GM18951 (cell line): ENCODE measurements around the gene MCCC1.
"Not testable (repeated sequence)": the region's sequence is repeated elsewhere in the genome, so short reads cannot be mapped to it uniquely, and the experiment has no call there.

ENCODE experiments used
- POLR2A ChIP-seq: IDR thresholded peaks from 4 replicates; pipeline ENCODE4 v1.6.1; 2011; ENCODE audit warnings: mild to moderate bottlenecking; ENCODE audit not compliant: insufficient read length, insufficient read depth; ENCODE audit errors: extremely low read depth
- in situ Hi-C: fragments of 300-500 bp; cut with MboI; formaldehyde crosslinking; loops from one replicate; pipeline ENCODE4 v1.12.0; 2022; ENCODE audit warnings: low sequenced_read_pairs, mixed read lengths, inconsistent platforms; ENCODE audit not compliant: unreplicated experiment

MCCC1 gene

DNA sequence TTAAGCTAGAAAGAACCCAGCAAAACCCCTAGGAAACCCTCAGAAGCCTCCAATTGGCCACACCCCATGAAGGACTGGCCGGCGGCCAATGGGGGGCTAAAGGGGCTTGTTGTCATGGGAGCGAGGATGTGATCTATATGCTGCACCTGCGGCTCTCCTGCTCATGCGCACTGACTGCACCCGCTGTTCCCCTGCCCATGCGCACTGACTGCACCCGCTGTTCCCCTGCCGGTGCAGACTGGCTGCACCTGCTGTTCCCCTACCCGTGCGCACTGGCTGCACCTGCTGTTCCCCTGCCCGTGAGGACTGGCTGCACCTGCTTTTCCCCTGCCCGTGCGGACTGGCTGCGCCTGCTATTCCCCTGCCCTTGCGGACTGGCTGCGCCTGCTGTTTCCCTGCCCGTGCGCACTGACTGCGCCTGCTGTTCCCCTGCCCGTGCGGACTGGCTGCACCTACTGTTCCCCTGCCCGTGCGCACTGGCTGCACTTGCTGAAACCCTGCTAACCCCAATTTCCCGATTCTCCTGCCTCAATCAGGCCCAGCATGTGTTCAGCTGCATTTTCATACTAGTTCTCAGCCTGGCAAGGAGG is 16.8 kb upstream of the MCCC1 start:
- TF ChIP-seq POLR2A, result no peak
- in situ Hi-C loops, result no loop called here

DNA sequence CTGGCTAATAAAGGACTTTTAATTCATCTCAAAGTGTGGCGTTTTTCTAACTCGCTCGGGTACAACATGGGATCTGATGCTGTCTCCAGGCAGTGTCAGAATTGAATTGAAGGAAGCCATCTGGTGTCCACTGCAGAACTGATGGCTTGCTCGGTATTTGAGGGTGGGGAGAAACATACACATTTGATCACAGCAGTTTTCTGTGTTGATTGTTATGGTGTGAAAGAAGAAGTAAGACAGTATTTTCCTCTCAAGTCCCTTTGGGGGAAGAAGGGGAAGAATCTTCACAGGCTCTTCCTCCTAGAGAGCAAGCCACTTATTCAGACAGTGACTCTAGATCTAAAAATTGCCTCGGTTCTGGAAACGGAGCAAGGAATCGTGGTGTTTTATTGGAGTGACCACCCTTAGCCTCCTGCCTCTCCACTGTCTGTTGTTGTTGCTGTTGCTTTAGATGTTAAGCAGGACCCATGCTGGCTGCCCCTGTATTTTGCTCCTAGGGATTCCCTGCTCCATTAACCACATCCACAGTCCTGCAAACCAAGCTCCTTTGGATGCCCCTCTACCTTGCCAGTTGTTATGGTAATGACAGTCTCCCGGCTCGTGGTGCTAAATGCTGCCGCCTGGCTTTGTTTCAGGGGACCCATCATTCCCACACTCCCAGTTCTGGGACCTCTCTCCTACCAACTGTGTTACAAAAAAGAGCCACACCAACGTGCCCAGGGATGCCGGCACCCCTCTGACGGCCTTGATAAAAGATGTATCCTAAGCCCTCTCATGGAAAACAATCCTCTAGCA is 15.3 kb upstream of the MCCC1 start:
- in situ Hi-C loops, result no loop called here
- no peak for TF ChIP-seq POLR2A

DNA sequence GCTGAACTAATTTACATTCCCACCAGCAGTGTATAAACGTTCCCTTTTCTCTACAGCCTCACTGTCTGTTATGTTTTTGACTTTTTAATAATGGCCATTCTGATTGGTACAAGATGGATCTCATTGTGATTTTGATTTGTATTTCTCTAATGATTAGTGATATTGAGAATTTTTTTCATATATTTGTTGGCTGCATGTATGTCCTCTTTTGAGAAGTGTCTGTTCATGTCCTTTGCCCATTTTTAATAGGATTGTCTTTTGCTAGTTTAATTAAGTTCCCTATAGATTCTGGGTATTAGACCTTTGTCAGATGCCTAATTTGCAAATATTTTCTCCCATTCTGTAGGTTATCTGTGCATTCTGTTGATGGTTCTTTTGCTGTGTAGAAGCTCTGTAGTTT is 10.6 kb upstream of the MCCC1 start:
- in situ Hi-C loops, result not testable (repeated sequence)

DNA sequence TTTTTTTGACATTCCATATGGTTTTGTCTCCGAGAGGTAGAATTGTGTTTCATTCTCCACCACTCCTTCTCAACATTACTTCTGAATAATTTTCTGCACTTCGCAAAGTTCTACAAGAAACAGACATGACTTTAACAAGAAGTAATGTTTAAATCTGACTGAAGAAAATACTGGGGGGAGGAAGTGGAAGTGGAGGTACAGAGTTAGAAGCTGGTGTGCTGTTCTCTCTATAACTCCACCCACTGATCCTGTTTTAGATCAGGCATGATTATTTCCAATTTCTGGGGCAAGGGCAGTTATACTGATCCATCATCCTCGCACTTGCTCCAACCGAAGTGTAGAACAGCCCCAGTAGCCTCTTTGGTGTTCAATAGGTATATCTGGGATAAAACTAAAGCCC is 9.2 kb upstream of the MCCC1 start:
- in situ Hi-C loops, result no loop called here
- TF ChIP-seq POLR2A, result no peak

DNA sequence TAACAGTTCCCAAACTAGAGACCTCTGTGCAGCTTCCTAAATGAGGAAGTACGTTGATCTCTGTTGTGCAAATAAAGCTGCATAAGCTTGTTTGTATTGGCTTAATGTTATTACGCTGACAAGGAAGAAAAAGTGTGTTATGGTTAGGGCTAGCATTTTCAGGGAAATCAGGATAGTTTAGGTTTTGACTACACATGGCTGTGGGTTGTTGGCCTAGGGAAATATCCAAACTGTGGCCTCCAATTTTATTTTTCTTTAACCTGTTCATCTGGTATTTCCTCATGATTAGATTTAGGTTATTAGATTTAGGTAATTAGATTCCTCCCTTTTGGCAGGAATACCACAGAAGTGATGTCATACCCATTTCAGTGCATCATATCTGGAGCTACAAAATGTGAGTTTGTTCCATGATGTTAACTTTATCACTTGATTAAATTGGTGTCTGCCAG is 8.7 kb upstream of the MCCC1 start:
- in situ Hi-C loops, result no loop called here
- no peak for TF ChIP-seq POLR2A

DNA sequence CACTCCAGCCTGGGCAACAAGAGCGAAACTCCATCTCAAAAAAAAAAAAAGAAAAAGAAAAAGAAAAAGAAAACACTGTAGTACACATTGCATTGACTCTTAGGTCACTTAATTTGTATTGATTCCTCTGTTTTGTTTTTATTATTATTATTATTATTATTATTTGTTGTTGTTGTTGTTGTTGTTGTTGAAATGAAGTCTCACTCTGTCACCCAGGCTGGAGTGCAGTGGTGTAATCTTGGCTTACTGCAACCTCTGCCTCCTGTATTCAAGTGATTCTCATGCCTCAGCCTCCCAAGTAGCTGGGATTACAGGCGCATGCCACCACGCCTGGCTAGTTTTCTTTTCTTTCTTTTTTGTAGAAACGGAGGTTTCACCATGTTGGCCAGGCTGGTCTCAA is 8.1 kb upstream of the MCCC1 start:
- in situ Hi-C loops, result not testable (repeated sequence)

DNA sequence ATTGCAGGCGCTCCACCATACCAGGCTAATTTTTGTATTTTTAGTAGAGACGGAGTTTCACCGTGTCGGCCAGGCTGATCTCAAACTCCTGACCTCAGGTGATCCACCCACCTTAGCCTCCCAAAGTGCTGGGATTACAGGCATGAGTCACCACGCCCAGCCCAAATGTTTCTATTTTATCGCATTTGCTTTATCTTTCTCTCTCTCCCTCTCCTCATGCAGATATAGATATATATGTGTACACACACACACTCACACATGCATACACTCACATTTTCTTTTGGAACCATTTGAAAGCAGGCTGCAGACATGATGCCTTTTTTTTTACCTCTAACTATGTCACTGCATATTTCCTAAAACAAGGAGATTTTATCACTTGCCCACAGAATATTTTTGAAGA is 7.3 kb upstream of the MCCC1 start:
- in situ Hi-C loops, result no loop called here

DNA sequence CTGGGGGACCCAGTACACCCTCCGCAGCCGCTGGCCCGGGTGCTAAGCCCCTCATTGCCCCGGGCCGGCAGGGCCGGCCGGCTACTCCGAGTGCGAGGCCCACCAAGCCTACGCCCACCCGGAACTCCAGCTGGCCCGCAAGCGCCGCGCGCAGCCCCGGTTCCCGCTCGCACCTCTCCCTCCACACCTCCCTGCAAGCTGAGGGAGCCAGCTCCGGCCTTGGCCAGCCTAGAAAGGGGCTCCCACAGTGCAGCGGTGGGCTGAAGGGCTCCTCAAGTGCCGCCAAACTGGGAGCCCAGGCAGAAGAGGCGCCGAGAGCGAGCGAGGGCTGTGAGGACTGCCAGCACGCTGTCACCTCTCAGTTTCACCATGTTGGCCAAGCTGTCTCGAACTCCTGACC is 4.7 kb upstream of the MCCC1 start:
- in situ Hi-C loops, result not testable (repeated sequence)

More for the DNA sequence above, 7.3 kb upstream of the MCCC1 start:
- no peak for TF ChIP-seq POLR2A

DNA sequence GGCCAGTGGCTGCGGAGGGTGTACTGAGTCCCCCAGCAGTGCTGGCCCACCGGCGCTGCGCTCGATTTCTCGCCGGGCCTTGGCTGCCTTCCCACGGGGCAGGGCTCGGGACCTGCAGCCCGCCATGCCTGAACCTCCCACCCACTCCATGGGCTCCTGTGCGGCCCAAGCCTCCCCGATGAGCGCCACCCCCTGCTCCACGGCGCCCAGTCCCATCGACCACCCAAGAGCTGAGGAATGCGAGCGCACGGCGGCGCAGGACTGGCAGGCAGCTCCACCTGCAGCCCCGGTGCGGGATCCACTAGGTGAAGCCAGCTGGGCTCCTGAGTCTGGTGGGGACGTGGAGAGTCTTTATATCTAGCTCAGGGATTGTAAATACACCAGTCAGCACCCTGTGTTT is 1.7 kb upstream of the MCCC1 start:
- in situ Hi-C loops, result not testable (repeated sequence)

DNA sequence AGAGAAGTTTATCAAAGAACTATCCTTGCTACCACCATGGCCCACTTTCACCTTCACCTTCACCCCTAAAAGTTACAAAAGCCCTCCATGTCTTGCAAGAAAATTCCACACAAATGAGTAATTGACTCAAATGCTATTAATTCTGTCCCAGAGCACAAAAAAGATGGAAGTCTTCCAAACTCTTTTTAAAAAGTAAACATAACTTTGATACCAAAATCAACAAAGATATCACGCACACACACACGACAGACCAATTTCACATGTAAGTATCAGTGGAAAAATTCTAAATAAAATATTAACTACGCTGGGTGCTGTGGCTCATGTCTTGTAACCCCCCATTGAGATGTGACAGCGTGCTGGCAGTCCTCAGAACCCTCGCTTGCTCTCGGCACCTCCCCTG is 1.1 kb upstream of the MCCC1 start:
- no peak for TF ChIP-seq POLR2A
- in situ Hi-C loops, result no loop called here

DNA sequence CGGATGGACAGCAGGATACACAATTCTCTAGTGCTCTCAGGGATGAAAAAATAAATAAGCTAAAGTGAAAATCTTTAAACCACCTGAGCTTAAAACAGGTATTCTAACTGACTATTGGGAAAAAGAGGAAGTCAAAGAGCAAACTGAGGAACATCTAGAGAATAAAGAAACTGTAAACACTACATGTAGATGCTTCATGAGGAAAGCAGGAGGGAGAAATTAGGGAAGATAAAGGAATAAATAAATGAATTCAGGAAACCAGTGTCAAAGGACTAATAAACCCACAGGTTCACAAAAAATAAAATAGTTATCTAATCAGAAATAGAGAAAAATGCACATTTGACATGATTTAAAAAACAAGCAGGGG is 525 bp upstream of the MCCC1 start:
- TF ChIP-seq POLR2A, result no peak
- in situ Hi-C loops, result no loop called here

DNA sequence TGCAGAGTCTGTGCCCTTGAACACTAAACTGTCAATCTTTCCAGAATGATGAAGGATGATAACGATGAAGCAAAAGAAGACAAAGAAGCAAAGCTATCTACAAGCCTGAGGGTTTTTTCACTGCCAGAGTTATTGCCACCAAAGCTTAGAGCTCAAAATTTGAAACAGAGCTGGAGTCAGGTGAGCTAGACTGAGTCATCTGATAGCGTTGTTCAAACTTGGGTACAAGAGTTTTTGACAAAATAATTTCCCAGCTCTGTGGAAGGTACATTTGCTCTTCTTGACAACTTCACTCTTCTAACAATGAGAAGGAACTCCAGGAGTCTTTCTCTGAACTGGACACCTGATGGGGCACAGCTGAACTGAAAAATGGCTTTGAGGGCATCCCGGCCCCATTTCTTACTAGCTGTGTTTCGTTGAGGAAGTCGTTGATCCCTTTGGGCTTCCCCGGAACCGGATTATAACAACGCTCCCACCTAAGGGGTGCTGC is 715 bp downstream of the MCCC1 start:
- TF ChIP-seq POLR2A, result no peak
- in situ Hi-C loops, result no loop called here

DNA sequence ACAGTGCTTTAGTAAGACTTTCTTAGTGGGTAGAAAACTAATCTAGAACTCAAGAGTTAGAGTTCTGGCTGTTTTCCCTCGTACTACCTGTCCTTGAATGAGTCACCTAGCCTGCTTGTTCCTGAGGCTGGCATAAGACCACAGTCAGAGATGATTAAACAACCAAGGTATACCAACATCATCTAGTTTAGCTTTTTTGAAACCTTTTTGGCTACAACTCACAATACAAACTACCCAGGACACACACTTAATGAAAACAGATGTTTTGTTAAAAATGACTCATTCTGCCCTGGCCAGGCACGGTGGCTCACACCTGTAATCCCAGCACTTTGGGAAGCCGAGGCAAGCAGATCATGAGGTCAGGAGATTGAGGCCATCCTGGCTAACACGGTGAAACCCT is 4.6 kb downstream of the MCCC1 start:
- in situ Hi-C loops, result no loop called here
- TF ChIP-seq POLR2A, result no peak

DNA sequence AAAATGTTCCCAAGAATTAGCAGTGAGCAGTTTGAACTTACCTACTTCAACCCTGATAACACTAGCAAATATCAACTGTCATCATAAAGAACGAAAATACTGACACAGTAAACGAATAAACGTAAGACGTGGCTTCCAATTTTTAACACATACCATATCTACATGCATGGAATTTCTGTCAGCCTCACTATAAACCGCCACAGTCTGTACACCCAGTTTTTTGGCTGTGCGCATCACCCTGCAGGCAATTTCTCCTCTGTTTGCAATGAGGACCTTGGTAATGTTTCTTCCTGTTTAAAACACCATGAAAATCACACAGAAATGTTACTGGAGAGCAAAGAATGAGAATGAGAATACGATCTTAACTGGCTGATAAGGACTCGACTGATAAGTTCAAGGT is 7.0 kb downstream of the MCCC1 start:
- no peak for TF ChIP-seq POLR2A
- in situ Hi-C loops, result no loop called here

DNA sequence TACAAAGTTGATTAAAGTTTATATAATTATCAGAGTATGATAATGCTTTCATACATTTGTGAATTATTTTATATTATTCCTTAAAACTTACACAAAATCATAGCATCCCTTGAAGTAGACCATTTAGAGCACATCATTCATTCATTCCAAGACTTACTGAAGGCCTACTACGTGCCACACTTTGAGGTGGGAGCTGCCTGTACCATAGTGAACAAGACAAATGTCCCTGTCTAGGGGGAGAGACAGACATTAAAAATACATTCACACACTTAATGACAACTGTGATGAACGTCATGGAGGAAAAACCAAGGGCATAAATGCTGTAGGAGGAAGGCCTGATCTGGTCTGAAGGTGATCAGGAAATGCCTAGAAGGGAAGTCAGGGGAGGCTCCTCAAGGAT is 12.1 kb downstream of the MCCC1 start:
- TF ChIP-seq POLR2A, result no peak
- in situ Hi-C loops, result no loop called here
